Measurements from ENCODE around the gene TTC12. TPM values are rescaled to one million over a fixed set of nuclear protein-coding genes. Genes with fewer than 3 reads are reported as not detected.

TTC12 gene
- total and polyA plus RNA-seq, 10 of the 15 experiments (the other 5 are each of a cell fraction or from before 2014, with no cell fraction given), result 3.7 to 14.0 (median 8.1) TPM

DNA sequence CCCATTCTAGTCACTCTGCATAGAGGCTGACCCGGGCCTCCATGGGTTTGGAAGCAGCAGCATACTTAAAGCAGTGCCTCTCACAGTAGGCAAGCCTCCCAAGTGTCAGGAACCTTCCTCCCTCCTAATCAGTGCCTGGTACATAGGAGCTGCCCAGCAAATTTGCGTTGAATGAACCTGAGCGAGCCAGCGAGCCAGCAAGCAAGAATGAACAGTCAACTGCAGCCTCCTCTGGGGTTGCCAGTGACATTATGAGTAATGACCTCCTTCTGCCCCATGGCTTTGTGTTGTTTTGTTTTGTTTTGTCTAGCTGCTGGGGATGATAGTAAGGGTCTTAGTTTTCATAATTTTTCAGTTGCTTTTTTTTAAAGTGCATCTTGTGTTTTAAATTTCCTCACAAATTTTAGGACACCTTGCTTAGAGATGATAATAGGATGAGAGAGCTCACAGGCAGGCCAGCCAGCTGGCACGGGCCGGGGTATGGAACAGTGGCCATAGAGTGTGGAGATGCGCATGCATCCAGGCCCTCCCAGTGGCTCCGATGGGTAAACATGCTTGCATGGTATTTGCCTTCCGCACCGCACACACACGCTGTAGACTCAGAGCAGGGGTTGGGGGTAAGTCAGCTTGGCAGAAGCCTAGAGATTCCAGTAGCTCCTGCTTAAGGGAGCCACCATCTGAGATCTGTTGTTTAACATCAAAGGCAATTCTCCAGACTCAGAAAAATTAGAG lies 36.1 kb downstream of the TTC12 start:
- intact Hi-C loops (cut with micrococcal nuclease; ENCODE audit: unreplicated experiment) (no loop called here), in situ Hi-C loops (cut with MboI) (no loop called here)
- no peaks in the 10 kb centered on the region for H4K20me1 ChIP-seq (ENCODE audit: control insufficient read depth, insufficient read depth)
- ATAC-seq, result no peak
- no TSS peak for BruUV-seq (replicated peaks)
- no peaks in the 10 kb centered on the region for H3K27me3 ChIP-seq (replicated peaks in 1 of 2; ENCODE audit: control insufficient read depth in 2 of 2, insufficient read depth in 2 of 2, low read length in 1 of 2)
- H3K36me3 ChIP-seq (ENCODE audit: control insufficient read depth in 2 of 2, insufficient read depth in 2 of 2, low read length in 1 of 2), result no peaks in the 10 kb centered on the region
- no peak overlapping the region for H3K27ac ChIP-seq (ENCODE audit: control insufficient read depth, insufficient read depth)
- ChIA-PET CTCF (interaction anchor here (1.4 kb wide), 1 partner anchor 180 kb away, joined by 3 read pairs; no protein-coding TSS in a partner anchor), RAD21 (ENCODE audit: unreplicated experiment) (no interaction called here), POLR2A (interaction anchor here (0.5 kb wide), 1 partner anchor 574 kb away, joined by 6 read pairs; no protein-coding TSS in a partner anchor), SMC1A (ENCODE audit: uncharacterized antibody, unreplicated experiment) (interaction anchor here (1.3 kb wide), 1 partner anchor 16 kb away, joined by 3 read pairs; no protein-coding TSS in a partner anchor)
- no peak for DNase-seq (ENCODE audit: low read depth, low spot score)
- H2AFZ ChIP-seq (ENCODE audit: control insufficient read depth, low read depth, low read length), result no peak overlapping the region
- no peak overlapping the region for H3K4me2 ChIP-seq (ENCODE audit: control insufficient read depth, insufficient read depth)
- H3K9me3 ChIP-seq (replicated peaks; ENCODE audit: control insufficient read depth, insufficient read depth, low read length), result no peaks in the 10 kb centered on the region
- TF ChIP-seq BCL3 (IDR thresholded peaks at IDR 0.05; ENCODE audit: borderline replicate concordance, insufficient read depth, low read depth, low read length, poor library complexity, severe bottlenecking) (peak; percentile 20), ZNF217 (IDR thresholded peaks at IDR 0.05) (no peak)
- no peak for FAIRE-seq
- H3K4me3 ChIP-seq, result no peak overlapping the region
- H3K9ac ChIP-seq (ENCODE audit: control insufficient read depth, insufficient read depth, low read length), result no peak overlapping the region
- H3K79me2 ChIP-seq (ENCODE audit: control insufficient read depth, insufficient read depth, low read length), result no peaks in the 10 kb centered on the region
- 80% methylated on average over 11 of the region's 11 CpGs for WGBS (ENCODE audit: insufficient coverage, insufficient replicate concordance, low lambda C conversion rate, missing lambda C conversion rate)
- no peaks in the 10 kb centered on the region for H3K4me1 ChIP-seq (ENCODE audit: control insufficient read depth, insufficient read depth, low read length)

DNA sequence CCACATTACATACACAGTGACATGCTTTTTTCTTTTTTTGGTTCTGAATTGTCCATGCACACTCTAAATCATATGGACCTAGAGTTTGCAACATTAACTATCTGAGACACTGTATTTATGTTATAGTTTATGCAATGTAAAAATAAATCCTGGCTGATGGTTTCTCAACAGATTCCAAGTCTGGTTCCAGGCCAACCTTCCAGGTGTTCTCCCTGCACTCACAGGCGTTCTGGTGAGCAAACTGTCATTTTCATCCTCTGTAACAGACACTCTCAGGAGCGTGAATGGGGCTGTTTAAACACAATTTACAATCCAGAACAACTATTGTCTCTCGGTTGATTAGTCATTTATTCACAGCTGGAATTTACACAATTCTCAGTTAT lies 36.7 kb downstream of the TTC12 start:
- no peaks in the 10 kb centered on the region for H3K79me2 ChIP-seq (ENCODE audit: control insufficient read depth, insufficient read depth, low read length)
- RAD21 ChIA-PET (ENCODE audit: unreplicated experiment), result no interaction called here
- CTCF ChIA-PET, result interaction anchor here (1.4 kb wide), 1 partner anchor 180 kb away, joined by 3 read pairs; no protein-coding TSS in a partner anchor
- no peak for ATAC-seq
- H3K9ac ChIP-seq (ENCODE audit: control insufficient read depth, insufficient read depth, low read length), result no peak overlapping the region
- H2AFZ ChIP-seq (ENCODE audit: control insufficient read depth, low read depth, low read length), result no peak overlapping the region
- BruUV-seq (replicated peaks), result no TSS peak
- intact Hi-C loops (cut with micrococcal nuclease; ENCODE audit: unreplicated experiment), result no loop called here
- FAIRE-seq, result no peak
- in situ Hi-C loops (cut with MboI), result no loop called here
- no peak overlapping the region for H3K27ac ChIP-seq (ENCODE audit: control insufficient read depth, insufficient read depth)
- H4K20me1 ChIP-seq (ENCODE audit: control insufficient read depth, insufficient read depth), result no peaks in the 10 kb centered on the region
- POLR2A ChIA-PET, result interaction anchor here (0.5 kb wide), 1 partner anchor 574 kb away, joined by 6 read pairs; no protein-coding TSS in a partner anchor
- H3K4me3 ChIP-seq, result no peak overlapping the region
- H3K4me2 ChIP-seq (ENCODE audit: control insufficient read depth, insufficient read depth), result no peak overlapping the region
- SMC1A ChIA-PET (ENCODE audit: uncharacterized antibody, unreplicated experiment), result interaction anchor here (1.3 kb wide), 1 partner anchor 16 kb away, joined by 3 read pairs; no protein-coding TSS in a partner anchor
- no peaks in the 10 kb centered on the region for H3K27me3 ChIP-seq (replicated peaks in 1 of 2; ENCODE audit: control insufficient read depth in 2 of 2, insufficient read depth in 2 of 2, low read length in 1 of 2)
- H3K36me3 ChIP-seq (ENCODE audit: control insufficient read depth in 2 of 2, insufficient read depth in 2 of 2, low read length in 1 of 2), result no peaks in the 10 kb centered on the region
- DNase-seq (ENCODE audit: low read depth, low spot score), result no peak
- H3K4me1 ChIP-seq (ENCODE audit: control insufficient read depth, insufficient read depth, low read length), result no peaks in the 10 kb centered on the region
- WGBS (ENCODE audit: insufficient coverage, insufficient replicate concordance, low lambda C conversion rate, missing lambda C conversion rate), result 49% methylated on average over 3 of the region's 3 CpGs
- no peaks in the 10 kb centered on the region; the same call in 1 of the 3 replicates for H3K9me3 ChIP-seq (replicated peaks; ENCODE audit: control insufficient read depth, insufficient read depth, low read length)
- TF ChIP-seq, protein P1, sequence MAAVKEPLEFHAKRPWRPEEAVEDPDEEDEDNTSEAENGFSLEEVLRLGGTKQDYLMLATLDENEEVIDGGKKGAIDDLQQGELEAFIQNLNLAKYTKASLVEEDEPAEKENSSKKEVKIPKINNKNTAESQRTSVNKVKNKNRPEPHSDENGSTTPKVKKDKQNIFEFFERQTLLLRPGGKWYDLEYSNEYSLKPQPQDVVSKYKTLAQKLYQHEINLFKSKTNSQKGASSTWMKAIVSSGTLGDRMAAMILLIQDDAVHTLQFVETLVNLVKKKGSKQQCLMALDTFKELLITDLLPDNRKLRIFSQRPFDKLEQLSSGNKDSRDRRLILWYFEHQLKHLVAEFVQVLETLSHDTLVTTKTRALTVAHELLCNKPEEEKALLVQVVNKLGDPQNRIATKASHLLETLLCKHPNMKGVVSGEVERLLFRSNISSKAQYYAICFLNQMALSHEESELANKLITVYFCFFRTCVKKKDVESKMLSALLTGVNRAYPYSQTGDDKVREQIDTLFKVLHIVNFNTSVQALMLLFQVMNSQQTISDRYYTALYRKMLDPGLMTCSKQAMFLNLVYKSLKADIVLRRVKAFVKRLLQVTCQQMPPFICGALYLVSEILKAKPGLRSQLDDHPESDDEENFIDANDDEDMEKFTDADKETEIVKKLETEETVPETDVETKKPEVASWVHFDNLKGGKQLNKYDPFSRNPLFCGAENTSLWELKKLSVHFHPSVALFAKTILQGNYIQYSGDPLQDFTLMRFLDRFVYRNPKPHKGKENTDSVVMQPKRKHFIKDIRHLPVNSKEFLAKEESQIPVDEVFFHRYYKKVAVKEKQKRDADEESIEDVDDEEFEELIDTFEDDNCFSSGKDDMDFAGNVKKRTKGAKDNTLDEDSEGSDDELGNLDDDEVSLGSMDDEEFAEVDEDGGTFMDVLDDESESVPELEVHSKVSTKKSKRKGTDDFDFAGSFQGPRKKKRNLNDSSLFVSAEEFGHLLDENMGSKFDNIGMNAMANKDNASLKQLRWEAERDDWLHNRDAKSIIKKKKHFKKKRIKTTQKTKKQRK (IDR thresholded peaks at IDR 0.05; ENCODE audit: low read depth, low read length), result no peak
- TF ChIP-seq ATF2 (IDR thresholded peaks at IDR 0.05; ENCODE audit: low read length), result no peak
- no peak for TF ChIP-seq EED (IDR thresholded peaks at IDR 0.05; ENCODE audit: low read depth)
- no peak for TF ChIP-seq CHD1 (IDR thresholded peaks at IDR 0.05; ENCODE audit: low read depth, low read length)
- no peak for TF ChIP-seq CBX5 (IDR thresholded peaks at IDR 0.05; ENCODE audit: low read depth)
- TF ChIP-seq JUNB (IDR thresholded peaks at IDR 0.05), result no peak
- TF ChIP-seq SUZ12 (IDR thresholded peaks at IDR 0.05; ENCODE audit: unreplicated experiment), result no peak
